ENCODE results near the gene DDX24.

The DDX24 gene

DNA sequence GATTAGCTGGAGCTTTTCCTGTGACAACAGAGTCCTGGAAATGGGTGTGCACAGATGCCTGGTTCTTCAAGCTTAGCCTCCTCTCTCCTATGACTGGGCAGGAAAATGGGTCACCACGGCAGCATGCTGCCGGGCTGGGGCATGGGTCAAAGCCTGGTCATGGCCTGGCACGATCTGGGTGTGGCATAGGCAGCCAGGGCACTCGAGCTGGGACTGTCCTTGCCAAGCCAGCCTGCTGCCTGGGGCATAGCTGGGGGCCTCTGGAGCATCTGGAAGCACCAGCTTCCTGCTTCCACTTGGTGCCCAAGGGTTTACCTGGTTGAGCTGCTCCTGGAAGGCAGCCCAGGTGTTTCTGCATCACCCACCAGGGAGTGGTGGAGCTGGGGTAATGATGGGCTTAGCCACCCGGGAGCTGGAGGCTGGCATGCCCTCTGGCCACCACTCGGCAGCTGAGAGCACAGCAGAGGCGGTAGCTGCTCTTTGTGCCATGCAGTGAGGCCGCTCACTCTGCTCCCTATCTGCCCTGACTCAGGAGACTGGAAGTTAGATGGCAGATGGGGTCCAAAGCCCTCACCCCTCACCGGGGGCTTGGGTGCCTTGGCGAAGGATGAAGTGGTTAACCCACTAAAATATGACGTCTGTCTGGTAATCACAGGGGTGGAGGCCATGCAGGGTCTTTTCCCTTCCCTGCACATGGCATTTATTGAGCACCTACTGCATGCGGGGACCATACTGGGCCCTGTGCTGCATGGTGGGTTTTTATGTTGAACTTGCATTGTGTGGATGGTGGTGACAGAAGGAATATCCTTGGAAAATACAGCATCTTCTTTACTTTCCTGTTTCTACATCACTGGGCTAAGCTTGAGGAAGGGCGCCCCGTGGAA is 53.2 kb downstream of the DDX24 start:
- no peak overlapping the region for H4K12ac ChIP-seq (ENCODE audit: low read depth, low read length)
- H3K27ac ChIP-seq (ENCODE audit: low read depth, low read length), result no peak overlapping the region
- H3K9ac ChIP-seq (ENCODE audit: low read length), result no peak overlapping the region
- H3K4me1 ChIP-seq (ENCODE audit: control insufficient read depth in 1 of 2, insufficient read depth in 2 of 2, low read length in 2 of 2), result peaks cover 0 to 9% of the 10 kb centered on the region in 2 experiments
- H3K79me2 ChIP-seq (ENCODE audit: control insufficient read depth, insufficient read depth, low read length, poor library complexity), result no peaks in the 10 kb centered on the region
- H3K36me3 ChIP-seq (ENCODE audit: control insufficient read depth in 1 of 2, insufficient read depth in 2 of 2, low read length in 2 of 2), result no peaks in the 10 kb centered on the region
- no peak overlapping the region for H3K18ac ChIP-seq (ENCODE audit: low read length)
- DNase-seq, result peak in 1 of 2 donors; percentile 9
- no peak overlapping the region for H2AK5ac ChIP-seq (ENCODE audit: low read length)
- no peak overlapping the region for H2BK5ac ChIP-seq (ENCODE audit: low read depth, low read length, poor library complexity)
- no peak overlapping the region for H3K4me3 ChIP-seq (ENCODE audit: low read depth, low read length)
- no peak overlapping the region for H3K4ac ChIP-seq (ENCODE audit: low read depth, low read length)
- no peaks in the 10 kb centered on the region for H3K27me3 ChIP-seq (ENCODE audit: insufficient read depth, low read length)
- no peak overlapping the region for H4K8ac ChIP-seq (ENCODE audit: low read depth, low read length)
- H2BK12ac ChIP-seq (ENCODE audit: low read length), result no peak overlapping the region
- H3K79me1 ChIP-seq (ENCODE audit: low read length), result peaks cover 1% of the 10 kb centered on the region
- H3K4me2 ChIP-seq (ENCODE audit: low read length), result no peak overlapping the region
- WGBS (ENCODE audit: extremely low coverage, insufficient coverage, insufficient read length), result no CpG with 5 or more reads among the region's 14 CpGs
- H4K91ac ChIP-seq (ENCODE audit: low read depth, low read length), result no peak overlapping the region
- no peak overlapping the region for H2BK120ac ChIP-seq (ENCODE audit: insufficient read depth, low read length, poor library complexity)
- no peaks in the 10 kb centered on the region for H3K9me3 ChIP-seq (ENCODE audit: insufficient read depth, low read depth, low read length)
- no peak overlapping the region for H3K14ac ChIP-seq (ENCODE audit: low read length)
- H3K23ac ChIP-seq (ENCODE audit: low read length), result no peak overlapping the region
- H2AFZ ChIP-seq (ENCODE audit: insufficient read depth, low read length, poor library complexity), result no peak overlapping the region

DNA sequence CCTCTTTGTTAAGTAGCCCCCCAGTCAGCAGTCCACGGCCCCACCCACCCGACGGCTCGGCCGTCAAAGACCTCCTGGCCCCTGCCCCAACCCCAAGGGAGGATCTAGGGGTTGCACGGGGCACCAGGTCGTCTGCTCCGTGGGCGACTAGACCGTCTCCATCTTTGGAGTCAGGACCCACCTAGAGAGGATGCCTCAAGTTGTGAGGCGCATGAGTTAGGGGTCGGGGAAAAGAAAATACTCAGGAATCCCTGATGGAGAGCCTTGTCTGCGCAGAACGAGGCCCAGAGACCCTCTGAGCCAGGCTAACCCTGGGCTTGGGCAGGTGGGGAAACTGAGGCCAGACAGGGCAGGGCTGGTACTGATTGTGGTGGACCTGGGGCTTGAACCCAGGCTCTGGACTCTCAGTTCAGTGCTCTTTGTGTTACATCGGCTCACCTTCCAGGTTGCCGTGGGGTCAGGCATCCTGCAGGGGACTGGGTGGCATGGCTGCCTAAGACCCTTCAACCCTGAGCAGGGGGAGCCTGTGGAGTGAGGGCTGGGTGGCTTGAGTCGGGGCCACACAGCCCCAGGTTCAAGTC is 54.0 kb downstream of the DDX24 start:
- no peak overlapping the region for H3K27ac ChIP-seq (ENCODE audit: low read depth, low read length)
- peak overlapping the region; percentile 71 for H3K4me2 ChIP-seq (ENCODE audit: low read length)
- H3K79me2 ChIP-seq (ENCODE audit: control insufficient read depth, insufficient read depth, low read length, poor library complexity), result no peaks in the 10 kb centered on the region
- no peak overlapping the region for H3K9ac ChIP-seq (ENCODE audit: low read length)
- H3K9me3 ChIP-seq (ENCODE audit: insufficient read depth, low read depth, low read length), result no peaks in the 10 kb centered on the region
- H3K4me3 ChIP-seq (ENCODE audit: low read depth, low read length), result peak overlapping the region; percentile 83
- peak overlapping the region; percentile 71 for H2AFZ ChIP-seq (ENCODE audit: insufficient read depth, low read length, poor library complexity)
- peak overlapping the region; percentile 75 for H4K8ac ChIP-seq (ENCODE audit: low read depth, low read length)
- no peak overlapping the region for H3K4ac ChIP-seq (ENCODE audit: low read depth, low read length)
- H2BK12ac ChIP-seq (ENCODE audit: low read length), result no peak overlapping the region
- H3K23ac ChIP-seq (ENCODE audit: low read length), result no peak overlapping the region
- no peak overlapping the region for H3K18ac ChIP-seq (ENCODE audit: low read length)
- no CpG with 5 or more reads among the region's 17 CpGs for WGBS (ENCODE audit: extremely low coverage, insufficient coverage, insufficient read length)
- no peak overlapping the region for H2BK120ac ChIP-seq (ENCODE audit: insufficient read depth, low read length, poor library complexity)
- H4K91ac ChIP-seq (ENCODE audit: low read depth, low read length), result peak overlapping the region; percentile 37
- DNase-seq, result no peak
- no peaks in the 10 kb centered on the region for H3K36me3 ChIP-seq (ENCODE audit: control insufficient read depth in 1 of 2, insufficient read depth in 2 of 2, low read length in 2 of 2)
- H3K27me3 ChIP-seq (ENCODE audit: insufficient read depth, low read length), result no peaks in the 10 kb centered on the region
- peaks cover 0 to 10% of the 10 kb centered on the region in 2 experiments for H3K4me1 ChIP-seq (ENCODE audit: control insufficient read depth in 1 of 2, insufficient read depth in 2 of 2, low read length in 2 of 2)
- H2AK5ac ChIP-seq (ENCODE audit: low read length), result no peak overlapping the region
- H3K14ac ChIP-seq (ENCODE audit: low read length), result no peak overlapping the region
- H4K12ac ChIP-seq (ENCODE audit: low read depth, low read length), result peak overlapping the region; percentile 55
- H2BK5ac ChIP-seq (ENCODE audit: low read depth, low read length, poor library complexity), result no peak overlapping the region
- H3K79me1 ChIP-seq (ENCODE audit: low read length), result peaks cover 4% of the 10 kb centered on the region

DNA sequence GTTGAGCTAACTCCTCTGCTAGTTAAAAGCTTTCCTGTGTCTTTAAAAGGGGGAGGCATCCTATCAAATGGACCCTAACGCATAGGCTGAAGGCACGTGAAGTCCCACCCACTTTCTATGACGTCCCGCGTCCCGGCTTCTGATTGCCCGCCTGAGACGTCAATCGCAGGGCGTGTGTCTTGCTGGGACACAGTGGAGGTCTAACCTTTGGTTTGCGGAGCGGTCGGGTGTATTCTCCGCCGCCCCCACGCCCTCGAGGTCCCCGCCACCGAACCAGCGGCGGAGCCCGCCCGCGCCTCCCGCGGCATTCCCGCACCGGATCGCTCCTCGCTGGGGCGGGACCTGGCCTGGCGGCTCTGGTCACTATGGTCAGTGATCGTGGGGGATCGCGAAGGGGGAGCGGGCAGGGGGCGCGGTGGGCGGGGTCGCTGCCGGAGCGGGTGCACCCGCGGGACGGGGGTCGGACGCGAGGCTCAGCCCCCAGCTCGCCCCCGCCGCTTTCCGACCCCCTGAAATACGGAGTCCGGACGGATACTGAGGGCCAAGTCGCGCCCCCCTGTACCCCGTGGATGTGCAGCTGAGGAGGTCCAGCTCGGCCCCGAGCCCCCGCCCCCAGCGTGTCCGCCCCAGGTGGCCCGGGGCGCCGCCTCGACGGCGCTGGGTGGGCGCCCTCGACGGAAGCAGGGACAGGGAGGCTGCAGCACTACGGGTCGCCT is 54.7 kb downstream of the DDX24 start, which contains the start of gene OTUB2:
Gene OTUB2, plus strand, starts transcription at position 168 of the 716 bp plus-strand sequence. Its CDS starts 198 bp downstream, at position 366.
- H3K23ac ChIP-seq (ENCODE audit: low read length), result no peak within 1 kb of the TSS
- no peak within 1 kb of the TSS for H2AK5ac ChIP-seq (ENCODE audit: low read length)
- no peaks in the 10 kb centered on the region for H3K27me3 ChIP-seq (ENCODE audit: insufficient read depth, low read length)
- H2BK12ac ChIP-seq (ENCODE audit: low read length), result no peak within 1 kb of the TSS
- peak within 1 kb of the TSS; percentile 38 for H2BK120ac ChIP-seq (ENCODE audit: insufficient read depth, low read length, poor library complexity)
- no peaks in the 10 kb centered on the region for H3K79me2 ChIP-seq (ENCODE audit: control insufficient read depth, insufficient read depth, low read length, poor library complexity)
- H3K4me3 ChIP-seq (ENCODE audit: low read depth, low read length), result peak within 1 kb of the TSS; percentile 83
- no peak within 1 kb of the TSS for H3K4ac ChIP-seq (ENCODE audit: low read depth, low read length)
- H3K4me1 ChIP-seq (ENCODE audit: control insufficient read depth in 1 of 2, insufficient read depth in 2 of 2, low read length in 2 of 2), result peaks cover 0 to 10% of the 10 kb centered on the region in 2 experiments
- H2BK5ac ChIP-seq (ENCODE audit: low read depth, low read length, poor library complexity), result no peak within 1 kb of the TSS
- no CpG with 5 or more reads among the region's 74 CpGs for WGBS (ENCODE audit: extremely low coverage, insufficient coverage, insufficient read length)
- no peak within 1 kb of the TSS for H3K9ac ChIP-seq (ENCODE audit: low read length)
- peak within 1 kb of the TSS; percentile 71 for H3K4me2 ChIP-seq (ENCODE audit: low read length)
- H4K91ac ChIP-seq (ENCODE audit: low read depth, low read length), result peak within 1 kb of the TSS; percentile 82
- peak within 1 kb of the TSS; percentile 52 for H3K18ac ChIP-seq (ENCODE audit: low read length)
- H3K79me1 ChIP-seq (ENCODE audit: low read length), result peaks cover 4% of the 10 kb centered on the region
- H4K12ac ChIP-seq (ENCODE audit: low read depth, low read length), result peak within 1 kb of the TSS; percentile 55
- H3K9me3 ChIP-seq (ENCODE audit: insufficient read depth, low read depth, low read length), result no peaks in the 10 kb centered on the region
- H3K36me3 ChIP-seq (ENCODE audit: control insufficient read depth in 1 of 2, insufficient read depth in 2 of 2, low read length in 2 of 2), result no peaks in the 10 kb centered on the region
- H3K14ac ChIP-seq (ENCODE audit: low read length), result peak within 1 kb of the TSS; percentile 33
- H3K27ac ChIP-seq (ENCODE audit: low read depth, low read length), result no peak within 1 kb of the TSS
- DNase-seq, result peak; percentile 99 to 100
- H2AFZ ChIP-seq (ENCODE audit: insufficient read depth, low read length, poor library complexity), result peak within 1 kb of the TSS; percentile 71
- peak within 1 kb of the TSS; percentile 75 for H4K8ac ChIP-seq (ENCODE audit: low read depth, low read length)

DNA sequence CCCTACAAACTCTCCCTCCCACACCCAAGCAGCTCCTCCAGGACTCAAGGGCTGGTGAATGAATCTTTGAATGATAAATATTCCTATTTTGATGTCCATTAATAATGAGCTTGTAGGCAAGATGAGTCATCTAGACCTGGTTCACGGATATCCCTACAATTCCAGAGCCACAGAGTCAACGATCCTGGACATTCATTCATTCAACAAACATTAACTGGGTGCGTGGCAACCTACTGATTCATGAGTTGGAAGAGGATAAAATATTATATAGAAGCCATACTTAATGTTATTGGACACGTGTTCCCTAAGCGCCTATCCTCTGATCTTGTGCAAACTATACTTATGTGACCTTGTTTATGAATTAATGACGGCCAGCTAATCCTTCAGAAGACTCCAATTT is 55.3 kb downstream of the DDX24 start:
- no peaks in the 10 kb centered on the region for H3K79me2 ChIP-seq (ENCODE audit: control insufficient read depth, insufficient read depth, low read length, poor library complexity)
- peaks cover 4% of the 10 kb centered on the region for H3K79me1 ChIP-seq (ENCODE audit: low read length)
- H3K4me2 ChIP-seq (ENCODE audit: low read length), result peak overlapping the region; percentile 48
- no peak overlapping the region for H2AFZ ChIP-seq (ENCODE audit: insufficient read depth, low read length, poor library complexity)
- H3K27me3 ChIP-seq (ENCODE audit: insufficient read depth, low read length), result no peaks in the 10 kb centered on the region
- H3K4me3 ChIP-seq (ENCODE audit: low read depth, low read length), result no peak overlapping the region
- H3K36me3 ChIP-seq (ENCODE audit: control insufficient read depth in 1 of 2, insufficient read depth in 2 of 2, low read length in 2 of 2), result no peaks in the 10 kb centered on the region
- H4K8ac ChIP-seq (ENCODE audit: low read depth, low read length), result no peak overlapping the region
- H4K12ac ChIP-seq (ENCODE audit: low read depth, low read length), result no peak overlapping the region
- DNase-seq, result no peak
- H3K14ac ChIP-seq (ENCODE audit: low read length), result no peak overlapping the region
- H2AK5ac ChIP-seq (ENCODE audit: low read length), result no peak overlapping the region
- no peak overlapping the region for H2BK120ac ChIP-seq (ENCODE audit: insufficient read depth, low read length, poor library complexity)
- H3K18ac ChIP-seq (ENCODE audit: low read length), result no peak overlapping the region
- no CpG with 5 or more reads among the region's 6 CpGs for WGBS (ENCODE audit: extremely low coverage, insufficient coverage, insufficient read length)
- H3K4ac ChIP-seq (ENCODE audit: low read depth, low read length), result no peak overlapping the region
- no peak overlapping the region for H3K9ac ChIP-seq (ENCODE audit: low read length)
- no peak overlapping the region for H2BK12ac ChIP-seq (ENCODE audit: low read length)
- peaks cover 0 to 10% of the 10 kb centered on the region in 2 experiments for H3K4me1 ChIP-seq (ENCODE audit: control insufficient read depth in 1 of 2, insufficient read depth in 2 of 2, low read length in 2 of 2)
- no peak overlapping the region for H2BK5ac ChIP-seq (ENCODE audit: low read depth, low read length, poor library complexity)
- H4K91ac ChIP-seq (ENCODE audit: low read depth, low read length), result no peak overlapping the region
- no peak overlapping the region for H3K27ac ChIP-seq (ENCODE audit: low read depth, low read length)
- H3K9me3 ChIP-seq (ENCODE audit: insufficient read depth, low read depth, low read length), result no peaks in the 10 kb centered on the region
- H3K23ac ChIP-seq (ENCODE audit: low read length), result no peak overlapping the region
